Measurements from ENCODE around the gene SLC8A1. TPM values are rescaled to one million over a fixed set of nuclear protein-coding genes. Genes with fewer than 3 reads are reported as not detected.

Gene SLC8A1
- polyA plus RNA-seq, 3 donors: 16.9 to 18.2 (median 18.0) TPM

DNA sequence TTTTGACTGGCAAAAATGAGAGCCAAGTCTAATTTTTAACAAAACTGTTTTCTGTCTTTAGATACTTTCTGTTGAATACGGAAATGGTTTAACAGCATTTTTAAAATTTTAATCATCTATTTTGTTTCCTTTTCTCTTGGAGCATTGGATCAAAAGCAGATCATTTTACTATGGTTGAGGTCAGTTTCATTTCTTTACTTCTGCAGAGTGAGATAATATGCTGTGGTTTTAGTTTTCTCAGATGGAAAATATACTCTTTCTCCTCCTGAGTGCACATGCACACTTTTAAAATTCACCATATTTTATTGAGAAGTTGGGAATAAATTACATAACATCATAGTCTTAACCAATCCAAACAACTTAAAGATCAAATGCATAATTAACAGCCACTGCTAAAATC lies 283.3 kb downstream of the SLC8A1 start:
- no peak overlapping the region for H2AFZ ChIP-seq (ENCODE audit: insufficient read depth, low read depth, low read length, poor library complexity, severe bottlenecking)
- no peak overlapping the region for H3K4me3 ChIP-seq (replicated peaks in 1 of 3; ENCODE audit: low read depth in 2 of 3, low read length in 3 of 3)
- H3K36me3 Mint-ChIP-seq: peaks cover 56 to 64% of the 10 kb centered on the region in 2 donors
- intact Hi-C loops (cut with micrococcal nuclease): no loop called here
- H3K4me3 Mint-ChIP-seq: no peak overlapping the region
- H3K4me2 ChIP-seq (replicated peaks; ENCODE audit: extremely low read depth, low read length, poor library complexity, severe bottlenecking): no peak overlapping the region
- H3K27me3 ChIP-seq (ENCODE audit: control insufficient read depth in 2 of 2, insufficient read depth in 2 of 2, low read length in 2 of 2): no peaks in the 10 kb centered on the region
- peaks cover 70% of the 10 kb centered on the region for H4K20me1 ChIP-seq (ENCODE audit: insufficient read depth, low read length)
- no peak overlapping the region for H3K9ac ChIP-seq (ENCODE audit: insufficient read depth, low read length, poor library complexity, severe bottlenecking)
- TF ChIP-seq, protein P1, sequence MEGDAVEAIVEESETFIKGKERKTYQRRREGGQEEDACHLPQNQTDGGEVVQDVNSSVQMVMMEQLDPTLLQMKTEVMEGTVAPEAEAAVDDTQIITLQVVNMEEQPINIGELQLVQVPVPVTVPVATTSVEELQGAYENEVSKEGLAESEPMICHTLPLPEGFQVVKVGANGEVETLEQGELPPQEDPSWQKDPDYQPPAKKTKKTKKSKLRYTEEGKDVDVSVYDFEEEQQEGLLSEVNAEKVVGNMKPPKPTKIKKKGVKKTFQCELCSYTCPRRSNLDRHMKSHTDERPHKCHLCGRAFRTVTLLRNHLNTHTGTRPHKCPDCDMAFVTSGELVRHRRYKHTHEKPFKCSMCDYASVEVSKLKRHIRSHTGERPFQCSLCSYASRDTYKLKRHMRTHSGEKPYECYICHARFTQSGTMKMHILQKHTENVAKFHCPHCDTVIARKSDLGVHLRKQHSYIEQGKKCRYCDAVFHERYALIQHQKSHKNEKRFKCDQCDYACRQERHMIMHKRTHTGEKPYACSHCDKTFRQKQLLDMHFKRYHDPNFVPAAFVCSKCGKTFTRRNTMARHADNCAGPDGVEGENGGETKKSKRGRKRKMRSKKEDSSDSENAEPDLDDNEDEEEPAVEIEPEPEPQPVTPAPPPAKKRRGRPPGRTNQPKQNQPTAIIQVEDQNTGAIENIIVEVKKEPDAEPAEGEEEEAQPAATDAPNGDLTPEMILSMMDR (IDR thresholded peaks at IDR 0.05): no peak
- H3K36me3 ChIP-seq (replicated peaks in 1 of 2; ENCODE audit: control insufficient read depth in 1 of 2, insufficient read depth in 2 of 2, low read length in 2 of 2): peaks cover 32 to 68% of the 10 kb centered on the region in 2 donors
- no peaks in the 10 kb centered on the region for H3K9me3 Mint-ChIP-seq
- no peaks in the 10 kb centered on the region for H3K9me3 ChIP-seq (replicated peaks in 1 of 2; ENCODE audit: control insufficient read depth in 1 of 2, insufficient read depth in 1 of 2, low read length in 2 of 2)
- WGBS (ENCODE audit: insufficient coverage): no CpG with 5 or more reads among the region's 1 CpG
- H3K4me1 ChIP-seq (ENCODE audit: control insufficient read depth in 1 of 2, insufficient read depth in 2 of 2, low read length in 2 of 2): peaks cover 4% of the 10 kb centered on the region in 2 donors
- H3K4me1 Mint-ChIP-seq: peaks cover 6% of the 10 kb centered on the region
- no peak for DNase-seq
- no peak overlapping the region for H3K27ac ChIP-seq (ENCODE audit: low read depth in 1 of 2, low read length in 2 of 2)
- no peaks in the 10 kb centered on the region for H3K79me2 ChIP-seq (ENCODE audit: insufficient read depth, low read length)
- no peaks in the 10 kb centered on the region for H3K27me3 Mint-ChIP-seq (ENCODE audit: low read depth in 3 of 3)
- no peak overlapping the region for H3K27ac Mint-ChIP-seq

- H3K4me3 ChIP-seq (replicated peaks in 1 of 3; ENCODE audit: low read depth in 2 of 3, low read length in 3 of 3): no peak overlapping the region
- no peaks in the 10 kb centered on the region for H3K27me3 ChIP-seq (ENCODE audit: control insufficient read depth in 2 of 2, insufficient read depth in 2 of 2, low read length in 2 of 2)
- H3K4me1 Mint-ChIP-seq: peaks cover 6% of the 10 kb centered on the region
- H3K36me3 ChIP-seq (replicated peaks in 1 of 2; ENCODE audit: control insufficient read depth in 1 of 2, insufficient read depth in 2 of 2, low read length in 2 of 2): peaks cover 37 to 73% of the 10 kb centered on the region in 2 donors
- H3K36me3 Mint-ChIP-seq: peaks cover 58 to 65% of the 10 kb centered on the region in 2 donors
- no peak overlapping the region for H3K9ac ChIP-seq (ENCODE audit: insufficient read depth, low read length, poor library complexity, severe bottlenecking)
- H3K27me3 Mint-ChIP-seq (ENCODE audit: low read depth in 3 of 3): no peaks in the 10 kb centered on the region
- no peaks in the 10 kb centered on the region for H3K79me2 ChIP-seq (ENCODE audit: insufficient read depth, low read length)
- no peaks in the 10 kb centered on the region for H3K9me3 Mint-ChIP-seq
- no peak overlapping the region for H3K4me2 ChIP-seq (replicated peaks; ENCODE audit: extremely low read depth, low read length, poor library complexity, severe bottlenecking)
- TF ChIP-seq, protein P1 (IDR thresholded peaks at IDR 0.05): no peak
- H3K9me3 ChIP-seq (replicated peaks in 1 of 2; ENCODE audit: control insufficient read depth in 1 of 2, insufficient read depth in 1 of 2, low read length in 2 of 2): no peaks in the 10 kb centered on the region
- DNase-seq: peak in 2 of 3 donors; percentile 10 to 21
- H3K27ac Mint-ChIP-seq: peak overlapping the region in 2 of 7 donors; percentile 33 to 73
- H3K27ac ChIP-seq (ENCODE audit: low read depth in 1 of 2, low read length in 2 of 2): no peak overlapping the region
- no peak overlapping the region for H3K4me3 Mint-ChIP-seq
- intact Hi-C loops (cut with micrococcal nuclease): no loop called here
- peaks cover 72% of the 10 kb centered on the region for H4K20me1 ChIP-seq (ENCODE audit: insufficient read depth, low read length)
- peaks cover 4% of the 10 kb centered on the region in 2 donors for H3K4me1 ChIP-seq (ENCODE audit: control insufficient read depth in 1 of 2, insufficient read depth in 2 of 2, low read length in 2 of 2)
- no CpG with 5 or more reads among the region's 4 CpGs for WGBS (ENCODE audit: insufficient coverage)
- no peak overlapping the region for H2AFZ ChIP-seq (ENCODE audit: insufficient read depth, low read depth, low read length, poor library complexity, severe bottlenecking)
Observed at GRCh38 chr2:40168032-40168431, 283.9 kb downstream of the SLC8A1 start.

Data from CD14-positive monocyte (primary cell).